Muscle of leg (tissue), 11 donors: ENCODE results near the gene SLC29A2. TPM values are rescaled to one million over a fixed set of nuclear protein-coding genes. Genes with fewer than 3 reads are reported as not detected.
"Not testable (repeated sequence)": the region's sequence is repeated elsewhere in the genome, so short reads cannot be mapped to it uniquely, and the experiment has no call there.

Experiments
- DNase-seq: peaks from one replicate; pipeline ENCODE4 v3.0.0; 2013
- H3K27ac ChIP-seq: one replicate; pipeline ENCODE4 v1.5.1; 2013; ENCODE audit warnings: mild to moderate bottlenecking, low read length, control low read depth
- H3K27me3 ChIP-seq: one replicate; pipeline ENCODE4 v1.6.1; 2013; ENCODE audit warnings: low read length; ENCODE audit not compliant: control insufficient read depth, insufficient read depth
- H3K36me3 ChIP-seq: one replicate; pipeline ENCODE4 v1.6.1; 2013; ENCODE audit warnings: low read length; ENCODE audit not compliant: control insufficient read depth, insufficient read depth
- H3K4me1 ChIP-seq: one replicate; pipeline ENCODE4 v1.6.1; 2013; ENCODE audit warnings: low read length; ENCODE audit not compliant: control insufficient read depth, insufficient read depth
- H3K4me3 ChIP-seq: one replicate; pipeline ENCODE4 v1.5.1; 2013; ENCODE audit warnings: low read length, control low read depth
- H3K9me3 ChIP-seq: replicated peaks from 2 replicates; pipeline ENCODE4 v1.6.1; 2013; ENCODE audit warnings: low read depth, low read length; ENCODE audit not compliant: control insufficient read depth
- WGBS: methylation state at CpG from one replicate; pipeline ENCODE4 v1.1.5; 2013; ENCODE audit warnings: missing lambda C conversion rate; ENCODE audit not compliant: insufficient coverage; 5-methylcytosine and 5-hydroxymethylcytosine counted together
- polyA plus RNA-seq, 8 donors: library from polyadenylated mRNA; unstranded; fragments of 120-200 nt; gene quantifications; one replicate each; pipeline versions ENCODE4 v1.2.1 to v1.2.3, GENCODE V29; 2013; ENCODE audit warnings: inconsistent platforms in 1 of 8, low replicate concordance in 1 of 8; ENCODE audit not compliant: insufficient read length in 8 of 8, insufficient read depth in 1 of 8
- total RNA-seq: library from RNA; stranded (reverse); fragments of 120-200 nt; gene quantifications from one replicate; pipeline ENCODE4 v1.2.4, GENCODE V29; 2013

The SLC29A2 gene
- total and polyA plus RNA-seq, 9 donors = 10.1 to 35.4 (median 27.5) TPM

GRCh38 chr11:66326261-66327111 lies 45.1 kb downstream of the SLC29A2 start:
- no peak overlapping the region for H3K4me3 ChIP-seq
- H3K4me1 ChIP-seq = peaks cover 49% of the 10 kb centered on the region

DNA sequence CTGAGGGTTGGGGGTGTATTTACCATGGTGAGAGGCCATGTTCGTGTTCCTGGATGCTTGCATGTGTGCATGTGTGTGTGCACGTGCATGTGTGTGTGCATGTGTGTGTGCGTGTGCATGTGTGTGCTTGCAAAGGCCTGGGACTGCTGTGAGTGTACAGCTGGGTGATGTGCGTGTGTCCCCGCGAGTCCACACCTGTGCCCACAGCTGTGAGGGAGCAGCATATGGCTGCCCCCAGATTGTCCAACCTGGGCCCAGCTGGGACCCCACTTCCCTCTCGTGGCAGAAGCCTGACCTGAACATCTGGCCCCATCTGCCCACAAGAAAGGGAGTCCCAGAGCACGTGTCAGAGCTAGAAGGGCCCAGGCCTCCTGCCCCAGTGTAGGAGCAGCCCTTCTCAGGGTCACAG lies 46.3 kb downstream of the SLC29A2 start:
- Histone ChIP-seq H3K36me3 (no peaks in the 10 kb centered on the region), H3K27me3 (no peaks in the 10 kb centered on the region), H3K4me1 (peaks cover 49% of the 10 kb centered on the region), H3K4me3 (no peak overlapping the region), H3K9me3 (no peaks in the 10 kb centered on the region), H3K27ac (no peak overlapping the region)
- peak; percentile 35 for DNase-seq
- 51% methylated on average over 8 of the region's 8 CpGs for WGBS

More at GRCh38 chr11:66326261-66327111, 45.1 kb downstream of the SLC29A2 start:
- Histone ChIP-seq H3K27ac (peak overlapping the region; percentile 69), H3K27me3 (no peaks in the 10 kb centered on the region), H3K36me3 (peaks cover 5% of the 10 kb centered on the region), H3K9me3 (no peaks in the 10 kb centered on the region)
- WGBS = 11% methylated on average over 10 of the region's 21 CpGs
- peak; percentile 75 for DNase-seq

DNA sequence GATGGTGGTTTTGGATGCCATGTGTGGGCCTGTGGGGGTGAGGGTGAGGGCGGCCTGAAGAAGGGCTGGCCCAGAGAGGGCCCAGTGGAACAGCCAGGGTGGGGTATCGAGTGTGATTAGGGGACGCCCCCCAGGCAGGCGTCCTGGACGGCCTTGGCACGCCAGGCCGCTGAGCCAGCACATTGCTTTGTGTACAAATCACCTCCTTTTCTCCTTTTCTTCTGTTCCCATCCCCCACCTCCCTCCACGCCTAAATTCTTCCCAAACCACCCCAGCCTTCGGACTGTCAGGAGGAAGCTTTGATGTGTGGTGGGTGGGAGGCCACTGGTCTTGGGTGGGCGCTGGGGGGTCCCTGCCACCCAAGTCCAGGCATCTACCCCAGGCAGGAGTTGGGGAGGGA lies 46.9 kb downstream of the SLC29A2 start:
- H3K27ac ChIP-seq = no peak overlapping the region
- DNase-seq = no peak
- H3K27me3 ChIP-seq = no peaks in the 10 kb centered on the region
- H3K9me3 ChIP-seq = no peaks in the 10 kb centered on the region
- WGBS = 58% methylated on average over 7 of the region's 10 CpGs
- no peaks in the 10 kb centered on the region for H3K36me3 ChIP-seq
- H3K4me1 ChIP-seq = peaks cover 49% of the 10 kb centered on the region
- H3K4me3 ChIP-seq = no peak overlapping the region

DNA sequence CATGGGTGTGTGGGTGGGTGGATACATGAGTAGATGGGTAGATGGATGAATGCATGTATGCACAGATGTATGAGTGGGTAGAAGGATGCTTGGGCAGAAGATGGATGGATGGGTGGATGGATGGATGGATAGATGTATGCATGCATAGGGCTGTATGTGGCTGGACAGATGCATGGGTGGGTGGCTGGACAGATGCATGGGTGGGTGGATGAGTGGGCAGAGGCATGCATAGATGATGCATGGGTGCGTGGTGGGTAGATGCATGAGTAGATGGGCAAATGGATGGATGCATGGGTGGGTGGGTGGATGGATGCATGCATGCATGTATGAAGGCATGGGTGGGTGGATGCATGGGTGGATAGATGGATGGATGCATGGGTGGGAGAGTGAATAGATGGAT lies 47.9 kb downstream of the SLC29A2 start:
- Histone ChIP-seq H3K9me3 (no peaks in the 10 kb centered on the region), H3K4me1 (peaks cover 53% of the 10 kb centered on the region), H3K27me3 (no peaks in the 10 kb centered on the region), H3K36me3 (no peaks in the 10 kb centered on the region), H3K27ac (no peak overlapping the region), H3K4me3 (no peak overlapping the region)
- no peak for DNase-seq
- 100% methylated on average over 1 of the region's 1 CpG for WGBS

GRCh38 chr11:66322732-66323427 lies 48.7 kb downstream of the SLC29A2 start:
- no peaks in the 10 kb centered on the region for H3K27me3 ChIP-seq
- no peaks in the 10 kb centered on the region for H3K36me3 ChIP-seq
- H3K4me3 ChIP-seq = no peak overlapping the region
- no peak for DNase-seq
- H3K4me1 ChIP-seq = peaks cover 53% of the 10 kb centered on the region
- H3K27ac ChIP-seq = no peak overlapping the region
- H3K9me3 ChIP-seq = no peaks in the 10 kb centered on the region
- 43% methylated on average over 11 of the region's 11 CpGs for WGBS

- no peak for DNase-seq
- Histone ChIP-seq H3K27me3 (no peaks in the 10 kb centered on the region), H3K9me3 (no peaks in the 10 kb centered on the region), H3K4me1 (peaks cover 53% of the 10 kb centered on the region), H3K27ac (no peak overlapping the region), H3K36me3 (no peaks in the 10 kb centered on the region), H3K4me3 (no peak overlapping the region)
- no CpG with 5 or more reads among the region's 4 CpGs for WGBS
Observed at GRCh38 chr11:66321606-66322005, 50.0 kb downstream of the SLC29A2 start.

DNA sequence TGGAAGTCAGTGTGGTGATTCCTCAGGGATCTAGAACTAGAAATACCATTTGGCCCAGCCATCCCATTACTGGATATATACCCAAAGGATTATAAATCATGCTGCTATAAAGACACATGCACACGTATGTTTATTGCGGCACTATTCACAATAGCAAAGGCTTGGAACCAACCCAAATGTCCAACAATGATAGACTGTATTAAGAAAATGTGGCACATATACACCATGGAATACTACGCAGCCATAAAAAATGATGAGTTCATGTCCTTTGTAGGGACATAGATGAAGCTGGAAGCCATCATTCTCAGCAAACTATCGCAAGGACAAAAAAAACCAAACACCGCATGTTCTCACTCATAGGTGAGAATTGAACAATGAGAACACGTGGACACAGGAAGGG lies 50.8 kb downstream of the SLC29A2 start:
- not testable (repeated sequence) for H3K36me3 ChIP-seq, H3K9me3 ChIP-seq, H3K4me3 ChIP-seq, H3K27ac ChIP-seq, H3K27me3 ChIP-seq, DNase-seq
- H3K4me1 ChIP-seq = peaks cover 52% of the 10 kb centered on the region
- no CpG with 5 or more reads among the region's 6 CpGs for WGBS

DNA sequence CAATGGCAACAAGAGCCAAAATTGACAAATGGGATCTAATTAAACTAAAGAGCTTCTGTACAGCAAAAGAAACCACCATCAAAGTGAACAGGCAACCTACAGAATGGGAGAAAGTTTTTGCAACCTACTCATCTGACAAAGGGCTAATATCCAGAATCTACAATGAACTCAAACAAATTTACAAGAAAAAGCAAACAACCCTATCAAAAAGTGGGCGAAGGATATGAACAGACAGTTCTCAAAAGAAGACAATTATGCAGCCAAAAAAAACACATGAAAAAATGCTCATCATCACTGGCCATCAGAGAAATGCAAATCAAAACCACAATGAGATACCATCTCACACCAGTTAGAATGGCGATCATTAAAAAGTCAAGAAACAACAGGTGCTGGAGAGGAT lies 51.3 kb downstream of the SLC29A2 start:
- not testable (repeated sequence) for H3K4me3 ChIP-seq, H3K9me3 ChIP-seq, DNase-seq, H3K36me3 ChIP-seq, H3K27me3 ChIP-seq, H3K27ac ChIP-seq
- H3K4me1 ChIP-seq = peaks cover 50% of the 10 kb centered on the region
- no CpG with 5 or more reads among the region's 2 CpGs for WGBS

DNA sequence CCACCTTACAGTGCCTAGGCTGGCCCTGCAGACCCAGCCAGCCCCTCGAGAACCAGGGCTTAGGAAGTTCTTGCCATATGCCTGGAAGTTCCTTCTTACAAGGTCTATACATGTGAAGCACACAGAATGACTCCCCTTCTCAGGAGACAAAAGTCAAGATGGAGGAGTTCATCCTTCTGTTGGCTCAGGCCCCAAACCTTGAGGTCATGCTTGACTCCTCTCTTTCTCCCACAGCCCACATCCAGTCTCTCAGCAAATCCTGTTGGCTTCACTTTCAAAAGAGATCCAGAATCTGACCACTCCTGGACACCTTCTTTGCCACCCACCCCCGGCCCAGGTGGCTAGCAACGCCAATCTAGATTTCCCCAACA lies 53.0 kb downstream of the SLC29A2 start:
- DNase-seq = no peak
- WGBS = 29% methylated on average over 1 of the region's 3 CpGs
- H3K9me3 ChIP-seq = no peaks in the 10 kb centered on the region
- H3K27me3 ChIP-seq = peaks cover 5% of the 10 kb centered on the region
- H3K4me3 ChIP-seq = no peak overlapping the region
- H3K27ac ChIP-seq = peak overlapping the region; percentile 85
- no peaks in the 10 kb centered on the region for H3K36me3 ChIP-seq
- peaks cover 52% of the 10 kb centered on the region for H3K4me1 ChIP-seq

- DNase-seq = peak; percentile 80
- 23% methylated on average over 11 of the region's 16 CpGs for WGBS
- H3K4me3 ChIP-seq = no peak overlapping the region
- no peaks in the 10 kb centered on the region for H3K9me3 ChIP-seq
- no peaks in the 10 kb centered on the region for H3K36me3 ChIP-seq
- peaks cover 5% of the 10 kb centered on the region for H3K27me3 ChIP-seq
- peak overlapping the region; percentile 85 for H3K27ac ChIP-seq
- H3K4me1 ChIP-seq = peaks cover 58% of the 10 kb centered on the region
Observed at GRCh38 chr11:66317723-66318599, 53.6 kb downstream of the SLC29A2 start.
